GM18507 (cell line): ENCODE results near the gene ACTN4.

Source experiments
- DNase-seq: peaks from one replicate; pipeline ENCODE4 v3.0.0; 2011; ENCODE audit warnings: low read depth; ENCODE audit not compliant: insufficient read length; ENCODE audit errors: extremely low spot score
- FAIRE-seq: peaks from 2 replicates; lab custom pipeline; 2011; peaks lifted over from hg19 to GRCh38; lab: Jason Lieb, UNC

ACTN4 gene

GRCh38 chr19:38674388-38675171 is 27.1 kb downstream of the ACTN4 start:
- no peak for DNase-seq
- FAIRE-seq: no peak

- no peak for DNase-seq
Observed at GRCh38 chr19:38675611-38676010, 28.2 kb downstream of the ACTN4 start.

GRCh38 chr19:38676023-38676877 is 28.8 kb downstream of the ACTN4 start:
- FAIRE-seq: no peak

More at GRCh38 chr19:38675611-38676010, 28.2 kb downstream of the ACTN4 start:
- FAIRE-seq: no peak

GRCh38 chr19:38676878-38677646 is 29.6 kb downstream of the ACTN4 start:
- no peak for FAIRE-seq
- no peak for DNase-seq

More at GRCh38 chr19:38676023-38676877, 28.8 kb downstream of the ACTN4 start:
- no peak for DNase-seq

DNA sequence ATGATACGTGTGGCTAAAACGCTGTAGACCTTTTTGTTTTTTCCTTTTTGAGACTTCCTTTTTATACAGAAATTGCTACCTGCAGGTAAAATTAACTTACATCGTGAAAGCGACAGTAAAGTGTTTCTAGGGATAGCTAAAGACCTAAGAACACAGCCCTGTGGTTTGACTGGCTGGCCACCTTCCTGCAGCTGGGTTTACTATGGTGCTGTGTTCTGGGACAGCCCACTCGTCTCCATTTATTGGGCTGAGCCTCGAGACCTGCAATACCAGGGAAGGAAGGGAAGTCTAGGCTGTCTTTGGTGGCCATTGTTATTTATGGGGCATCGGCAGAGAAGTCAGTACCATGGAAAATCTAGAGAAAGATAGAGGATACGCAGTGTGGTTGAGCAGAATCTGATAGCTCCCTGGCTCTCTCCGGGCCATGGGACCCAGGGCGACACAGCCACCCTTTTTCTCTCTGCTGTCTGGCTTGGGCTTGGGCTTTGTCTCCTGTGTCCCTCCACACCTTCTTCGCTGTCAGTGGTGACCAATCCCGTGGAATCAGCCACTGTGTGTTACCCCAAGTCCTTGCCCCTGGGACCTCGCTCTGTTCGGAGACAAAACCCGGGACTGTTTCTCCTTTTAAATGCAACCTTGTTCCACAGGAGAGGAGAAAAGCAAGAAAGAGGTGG is 30.9 kb downstream of the ACTN4 start:
- FAIRE-seq: no peak
- no peak for DNase-seq

DNA sequence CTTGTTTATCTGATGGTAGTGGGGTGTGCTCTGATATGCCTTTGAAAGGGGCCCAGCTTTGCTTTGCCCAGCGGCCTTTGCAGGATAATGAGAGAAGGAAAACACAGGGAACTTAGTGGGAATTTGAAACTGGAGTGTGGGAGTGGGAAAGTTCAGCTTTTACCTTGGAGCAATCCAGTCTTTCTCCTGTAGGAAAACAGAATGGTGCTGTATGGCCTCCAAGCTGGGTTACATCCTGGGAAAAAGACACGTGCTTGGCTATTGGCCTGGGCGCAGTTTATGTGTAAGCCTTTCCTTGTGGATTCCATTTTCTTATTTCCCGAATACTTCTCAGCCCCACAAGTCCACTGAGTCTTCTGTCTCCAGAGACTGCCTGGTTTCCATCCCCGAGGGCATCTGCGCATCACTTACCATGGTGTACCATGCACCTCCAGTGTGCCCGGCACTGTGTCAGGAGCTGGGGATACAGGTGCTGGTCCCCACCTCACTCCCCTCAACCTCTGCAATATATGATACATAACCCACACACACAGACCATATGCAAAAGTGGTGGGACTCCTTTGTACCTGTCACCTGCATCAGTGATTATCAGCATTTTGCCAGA is 31.5 kb downstream of the ACTN4 start:
- DNase-seq (no peak), FAIRE-seq (no peak)

DNA sequence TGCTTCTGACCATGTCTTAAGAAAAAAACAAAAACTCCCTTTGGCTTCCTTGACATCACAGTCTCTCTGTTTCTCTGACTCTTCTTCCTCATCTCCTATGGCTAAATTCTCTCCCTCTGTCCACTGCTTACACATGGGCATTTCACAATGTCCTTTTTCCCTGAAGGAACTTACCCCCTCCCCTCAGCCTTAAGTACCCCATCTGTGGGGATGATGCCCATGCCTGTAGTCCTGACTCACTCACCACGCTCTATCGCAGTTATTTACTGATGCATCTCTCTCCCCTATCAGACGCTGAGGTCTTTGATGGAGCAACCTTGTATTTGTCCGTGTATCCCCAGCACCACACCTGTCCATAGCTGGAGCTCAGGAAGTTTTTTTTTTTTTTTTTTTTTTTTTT is 32.4 kb downstream of the ACTN4 start:
- FAIRE-seq: no peak
- DNase-seq: no peak

GRCh38 chr19:38682195-38682867 is 34.9 kb downstream of the ACTN4 start:
- DNase-seq: no peak
- FAIRE-seq: no peak

DNA sequence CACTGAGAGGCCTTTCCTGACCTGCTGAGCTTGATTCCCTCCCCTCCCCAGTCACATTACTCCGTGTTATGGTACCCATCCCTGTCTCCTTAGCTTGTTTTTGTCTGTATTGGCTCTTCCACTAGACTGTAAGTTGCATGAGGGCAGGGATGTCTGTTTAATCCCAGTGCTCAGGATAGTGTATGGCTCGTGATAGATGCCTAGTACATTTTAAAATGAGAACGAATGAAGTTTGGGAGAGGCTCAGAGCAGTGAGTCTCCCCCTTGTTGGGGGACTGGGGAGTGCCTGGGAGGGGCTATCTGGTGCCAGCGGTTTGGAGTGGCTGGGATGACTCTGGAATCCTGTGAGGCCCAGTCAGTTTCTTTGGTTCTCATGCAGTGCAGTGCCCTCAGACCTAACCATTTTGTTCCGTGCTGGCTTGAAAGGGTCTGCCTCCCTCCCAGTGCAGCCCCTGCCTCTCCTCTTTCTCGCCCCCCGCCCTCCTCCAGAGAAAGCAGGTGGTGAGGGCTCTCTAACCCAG is 35.5 kb downstream of the ACTN4 start:
- DNase-seq: no peak
- FAIRE-seq: no peak

DNA sequence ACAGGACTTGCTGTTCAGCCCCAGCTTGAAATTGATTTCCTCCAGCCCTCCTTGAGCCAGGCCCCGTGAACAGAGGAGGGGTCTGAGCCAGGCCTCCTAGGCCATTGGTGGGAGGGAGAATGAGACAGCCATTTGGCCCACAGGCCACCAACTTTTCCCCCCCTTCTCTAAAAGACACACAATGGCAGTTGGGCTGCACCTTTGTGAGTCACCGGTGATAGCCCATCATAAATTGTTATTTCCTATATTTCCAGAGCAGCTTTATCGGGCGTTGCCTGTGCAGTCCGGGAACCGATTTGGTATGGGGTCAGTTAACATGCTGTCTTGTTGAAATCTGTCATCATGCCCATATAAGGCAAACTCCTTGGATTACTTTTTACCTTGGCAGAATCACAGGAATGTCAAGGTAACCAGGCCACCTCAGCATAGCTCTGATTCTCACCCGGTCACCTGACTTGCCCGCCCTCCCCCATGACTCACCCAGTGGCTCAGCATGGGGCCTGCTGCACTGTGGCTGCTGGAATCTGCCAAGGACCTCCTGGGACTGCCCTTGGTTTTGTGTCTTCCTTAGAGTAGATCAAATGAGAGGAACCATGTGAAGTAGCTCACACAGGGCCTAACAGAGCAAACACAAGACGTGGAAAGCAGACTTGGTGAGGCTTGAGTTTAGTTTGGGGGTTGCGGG is 36.1 kb downstream of the ACTN4 start:
- DNase-seq (no peak), FAIRE-seq (peak; percentile 39)

DNA sequence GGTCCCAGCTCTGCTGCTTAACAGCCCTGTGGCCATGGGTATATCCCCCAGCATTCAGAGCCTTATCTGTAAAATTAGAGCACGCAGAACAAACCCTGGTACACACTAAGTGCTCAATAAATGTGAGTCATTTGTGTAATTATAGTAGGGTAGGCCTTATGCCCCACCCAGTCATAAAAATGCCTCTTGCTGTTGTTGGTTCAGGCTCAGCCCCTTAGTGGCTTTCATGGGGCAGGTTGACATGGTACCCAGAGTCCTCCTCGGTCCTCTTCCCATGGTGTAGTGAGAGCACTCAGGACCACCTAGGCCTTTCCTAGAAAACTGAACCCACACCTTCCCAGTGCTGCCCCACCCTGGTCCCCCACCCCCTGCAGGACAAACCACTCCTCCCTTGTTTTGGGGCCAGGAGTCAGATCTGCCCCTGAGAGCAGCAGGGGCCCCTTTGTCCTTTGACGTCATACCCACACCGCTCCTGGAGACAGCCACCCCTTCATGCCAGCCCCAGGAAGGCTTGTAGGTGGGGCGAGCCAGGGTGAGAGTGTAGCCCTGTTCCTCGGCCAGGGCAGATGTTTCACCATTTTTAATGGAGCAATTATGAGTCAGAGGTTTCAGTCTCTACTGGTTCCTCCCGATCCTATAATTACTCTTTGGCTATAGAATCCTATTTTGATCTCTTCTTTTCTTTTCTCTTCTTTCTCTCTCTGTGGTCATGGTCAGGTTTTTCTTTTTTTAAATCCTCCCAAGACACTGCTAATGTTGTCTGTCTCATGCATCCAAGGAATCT is 36.8 kb downstream of the ACTN4 start:
- no peak for DNase-seq
- FAIRE-seq: no peak

GRCh38 chr19:38684862-38685665 is 37.6 kb downstream of the ACTN4 start:
- DNase-seq: no peak
- FAIRE-seq: no peak

DNA sequence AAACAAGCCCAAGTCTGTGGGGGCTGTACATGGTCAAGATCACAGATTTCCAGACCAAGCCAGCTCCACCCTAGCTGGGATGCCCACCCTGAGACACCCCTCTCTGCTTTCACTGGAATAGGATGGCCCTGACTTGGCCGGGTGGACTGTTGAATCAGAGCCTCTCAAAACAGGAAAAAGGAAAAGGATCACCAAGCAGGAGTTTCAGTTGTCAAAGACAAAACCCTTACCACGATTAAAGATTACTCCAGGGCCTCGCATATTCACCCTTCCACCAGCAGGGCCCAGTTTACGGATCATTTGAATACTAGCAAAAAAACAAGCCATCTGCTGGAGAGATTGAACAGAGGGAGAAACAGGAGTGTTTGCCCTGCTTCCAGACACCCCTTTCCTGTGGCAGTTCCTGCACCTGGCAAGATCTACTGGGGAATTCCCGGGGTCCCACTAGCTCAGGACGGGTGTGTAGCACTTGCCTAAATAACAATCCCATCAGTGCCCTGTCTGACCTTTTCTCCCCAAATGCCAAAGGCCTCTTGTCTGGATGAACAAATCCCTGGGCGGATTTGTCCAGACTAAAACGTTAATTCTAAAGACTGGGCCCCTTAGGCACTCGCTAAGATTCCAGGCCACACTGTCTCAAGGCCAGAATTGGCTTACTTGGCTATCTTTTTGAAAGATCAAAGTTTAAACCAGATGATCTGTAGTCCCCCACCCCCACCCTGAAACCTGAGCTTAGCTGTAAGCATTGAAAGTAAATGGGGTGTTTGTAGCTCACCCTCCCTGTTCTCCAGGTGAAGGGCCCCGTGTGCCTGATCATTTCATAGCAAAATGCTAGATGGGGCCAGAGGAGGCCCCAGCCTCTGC is 38.4 kb downstream of the ACTN4 start:
- FAIRE-seq (no peak), DNase-seq (no peak)

DNA sequence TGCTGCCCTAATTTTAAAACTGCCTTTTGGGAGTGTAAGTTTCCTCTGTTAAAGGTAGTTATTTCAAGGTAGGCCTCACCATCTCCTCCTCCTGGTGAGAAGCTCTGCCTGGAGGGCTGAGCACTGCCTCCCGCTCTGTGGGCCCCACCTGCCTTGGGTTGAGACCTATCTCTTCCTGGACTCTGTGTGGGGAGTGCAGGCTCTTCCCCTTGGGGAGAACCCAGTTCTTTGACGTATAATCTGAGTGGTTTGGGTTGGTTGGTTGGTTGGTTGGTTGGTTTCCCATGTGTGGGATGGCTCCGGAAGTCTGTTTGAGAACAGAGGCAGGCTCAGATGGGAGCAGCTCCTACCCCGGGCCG is 39.1 kb downstream of the ACTN4 start:
- FAIRE-seq (no peak), DNase-seq (no peak)

DNA sequence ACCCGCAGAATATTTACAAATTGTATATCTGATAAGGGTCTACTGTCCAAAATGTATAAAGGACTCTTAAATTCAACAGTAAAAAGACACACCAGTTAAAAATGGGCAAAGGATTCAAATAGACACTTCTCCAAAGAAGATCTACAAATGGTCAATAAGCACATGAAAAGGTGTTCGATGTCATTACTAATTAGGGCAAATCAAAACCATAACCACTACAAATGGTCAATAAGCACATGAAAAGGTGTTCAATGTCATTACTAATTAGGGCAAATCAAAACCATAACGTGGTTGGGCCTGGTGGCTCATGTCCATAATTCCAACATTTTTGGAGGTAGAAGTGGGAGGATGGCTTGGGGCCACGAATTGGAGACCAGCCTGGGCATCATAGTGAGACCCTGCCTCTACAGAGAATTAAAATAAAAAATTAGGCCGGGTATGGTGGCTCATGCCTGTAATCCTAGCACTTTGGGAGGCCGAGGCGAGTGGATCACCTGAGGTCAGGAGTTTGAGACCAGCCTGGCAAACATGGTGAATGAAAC is 40.5 kb downstream of the ACTN4 start:
- FAIRE-seq (no peak), DNase-seq (no peak)
